ENCODE measurements around the gene FAM20C.
"Not testable (repeated sequence)": the region's sequence is repeated elsewhere in the genome, so short reads cannot be mapped to it uniquely, and the experiment has no call there.

The FAM20C gene

DNA sequence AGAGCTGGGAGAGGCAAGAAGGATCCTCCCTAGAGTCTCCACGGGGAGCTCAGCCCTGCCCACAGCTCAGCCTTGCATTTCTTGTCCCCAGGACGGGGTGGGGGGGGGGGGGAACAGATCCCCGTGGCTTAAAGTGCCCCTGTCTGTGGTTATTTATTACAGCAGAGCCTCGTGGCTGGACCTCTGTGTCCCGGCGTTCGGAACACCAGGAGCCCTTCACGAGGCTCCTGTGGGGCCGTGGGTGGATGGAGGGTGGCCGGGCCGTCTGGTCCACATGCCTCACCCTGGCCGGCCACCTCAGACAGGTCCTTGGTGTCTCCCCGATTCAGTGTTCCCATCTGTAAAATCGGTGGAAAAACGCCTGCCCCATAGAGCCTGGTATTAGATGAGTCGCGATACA, 37.9 kb downstream of the FAM20C start:
- DNase-seq = no peak

DNA sequence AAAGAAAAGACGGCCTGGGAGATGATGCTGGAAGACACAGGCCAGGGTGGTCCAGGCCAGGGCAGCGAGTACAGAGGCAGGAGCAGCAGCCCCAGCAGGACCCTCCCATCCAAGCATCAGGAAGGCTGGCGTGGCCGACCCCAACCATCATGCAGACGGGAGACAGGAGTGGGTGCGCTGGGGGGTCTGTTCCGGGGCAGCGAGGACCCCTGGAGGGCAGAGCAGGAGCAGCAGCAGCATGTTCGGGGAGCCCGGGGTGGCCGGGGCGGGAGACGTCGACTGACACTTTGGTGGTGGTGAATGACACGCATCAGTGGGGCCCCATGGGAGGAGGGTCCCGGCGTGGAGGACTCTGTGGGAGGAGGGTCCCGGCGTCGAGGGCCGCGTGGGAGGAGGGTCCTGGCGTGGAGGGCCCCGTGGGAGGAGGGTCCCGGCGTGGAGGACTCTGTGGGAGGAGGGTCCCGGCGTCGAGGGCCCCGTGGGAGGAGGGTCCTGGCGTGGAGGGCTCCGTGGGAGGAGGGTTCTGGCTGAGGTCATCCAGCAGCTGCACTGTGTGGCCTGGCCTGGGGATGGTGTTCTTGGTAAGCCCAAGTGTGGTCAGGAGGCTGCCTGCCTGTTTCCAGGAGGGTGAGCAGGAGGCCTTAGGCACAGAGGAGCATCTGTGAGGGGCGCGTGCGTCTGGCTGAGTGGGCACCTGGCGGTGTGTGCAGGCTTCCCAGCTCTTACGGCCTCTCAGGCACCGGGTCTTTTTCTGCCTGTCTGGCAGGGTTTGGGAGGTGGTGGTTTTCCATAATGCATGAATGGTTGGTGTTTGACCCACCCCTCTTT, 38.9 kb downstream of the FAM20C start:
- DNase-seq = no peak

GRCh38 chr7:231858-232246, 39.5 kb downstream of the FAM20C start:
- DNase-seq = no peak

GRCh38 chr7:232410-233248, 40.3 kb downstream of the FAM20C start:
- DNase-seq = no peak

DNA sequence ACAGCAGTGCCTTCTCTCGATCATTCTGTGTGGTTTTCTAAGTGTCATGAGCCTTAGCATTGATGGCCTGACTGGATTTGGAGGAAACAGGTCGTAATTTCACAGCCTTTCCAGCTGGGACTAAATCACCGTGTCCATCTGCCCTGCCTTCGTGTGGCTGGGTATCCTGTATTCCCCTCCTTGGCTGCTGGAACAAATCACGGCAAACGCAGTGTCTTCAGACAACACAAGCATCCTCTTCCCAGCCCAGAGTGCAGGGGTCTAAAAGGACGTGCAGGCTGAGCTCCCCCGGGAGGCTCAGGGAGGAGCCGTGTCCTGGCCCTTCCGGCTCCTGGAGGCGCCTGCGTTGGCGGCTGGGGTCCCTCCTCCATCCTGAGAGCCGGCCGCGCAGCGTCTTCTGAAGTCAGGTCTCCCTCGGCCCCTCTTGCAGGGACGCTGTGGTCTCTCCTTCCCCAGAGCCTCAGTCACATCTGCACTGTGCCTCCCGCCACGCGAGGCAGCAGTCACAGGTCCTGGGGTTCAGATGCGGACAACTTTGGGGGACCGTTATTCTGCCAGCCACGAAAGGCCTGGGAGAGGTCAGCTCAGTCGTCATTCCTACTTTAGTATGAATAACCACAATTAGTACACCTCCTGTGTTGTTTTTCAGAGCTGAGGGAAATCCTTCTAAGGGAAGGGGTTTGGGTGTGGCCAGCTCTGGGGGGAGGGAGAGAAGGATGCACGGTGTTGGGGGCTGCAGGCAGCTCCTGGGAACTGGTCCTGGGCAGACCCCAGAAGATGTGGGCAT, 41.1 kb downstream of the FAM20C start:
- DNase-seq = no peak

- DNase-seq = no peak
These were observed 41.8 kb downstream of the FAM20C start for GRCh38 chr7:234051-234707.

DNA sequence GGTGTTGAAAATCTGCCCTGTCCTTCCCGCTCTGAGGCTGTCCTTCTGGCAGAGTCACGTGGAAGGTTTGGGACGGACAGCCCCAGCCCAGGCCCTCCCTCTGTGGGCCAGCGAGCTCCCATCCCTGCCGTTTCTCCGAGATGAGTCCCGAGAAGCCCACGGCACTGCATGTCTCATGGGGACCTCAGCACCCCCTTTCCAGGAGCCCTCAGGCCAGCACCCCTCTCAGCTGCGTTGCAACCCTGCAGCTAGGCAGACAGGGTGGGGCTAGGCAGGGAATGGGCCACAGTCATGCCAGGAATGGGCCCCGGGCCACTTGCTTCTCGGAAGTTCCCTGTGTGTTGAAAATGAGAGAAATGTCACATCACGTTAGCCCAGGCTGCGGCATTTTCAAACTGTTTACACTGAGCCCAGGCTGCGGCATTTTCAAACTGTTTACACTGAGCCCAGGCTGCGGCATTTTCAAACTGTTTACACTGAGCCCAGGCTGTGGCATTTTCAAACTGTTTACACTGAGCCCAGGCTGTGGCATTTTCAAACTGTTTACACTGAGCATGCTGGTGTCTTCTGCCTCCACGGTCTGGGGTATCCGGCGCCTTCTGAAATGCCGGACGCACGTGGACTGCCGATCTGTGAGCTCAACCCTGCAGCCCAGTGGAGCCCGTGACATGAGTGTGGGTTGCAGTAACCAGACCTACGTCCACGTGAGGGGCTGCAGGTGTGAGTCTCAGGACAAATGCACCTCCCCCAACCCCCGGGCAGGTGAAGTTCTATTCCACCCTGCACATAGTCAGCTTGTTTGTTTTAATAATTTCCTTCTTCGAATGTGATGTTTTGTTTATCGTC, 42.6 kb downstream of the FAM20C start:
- no peak for DNase-seq

DNA sequence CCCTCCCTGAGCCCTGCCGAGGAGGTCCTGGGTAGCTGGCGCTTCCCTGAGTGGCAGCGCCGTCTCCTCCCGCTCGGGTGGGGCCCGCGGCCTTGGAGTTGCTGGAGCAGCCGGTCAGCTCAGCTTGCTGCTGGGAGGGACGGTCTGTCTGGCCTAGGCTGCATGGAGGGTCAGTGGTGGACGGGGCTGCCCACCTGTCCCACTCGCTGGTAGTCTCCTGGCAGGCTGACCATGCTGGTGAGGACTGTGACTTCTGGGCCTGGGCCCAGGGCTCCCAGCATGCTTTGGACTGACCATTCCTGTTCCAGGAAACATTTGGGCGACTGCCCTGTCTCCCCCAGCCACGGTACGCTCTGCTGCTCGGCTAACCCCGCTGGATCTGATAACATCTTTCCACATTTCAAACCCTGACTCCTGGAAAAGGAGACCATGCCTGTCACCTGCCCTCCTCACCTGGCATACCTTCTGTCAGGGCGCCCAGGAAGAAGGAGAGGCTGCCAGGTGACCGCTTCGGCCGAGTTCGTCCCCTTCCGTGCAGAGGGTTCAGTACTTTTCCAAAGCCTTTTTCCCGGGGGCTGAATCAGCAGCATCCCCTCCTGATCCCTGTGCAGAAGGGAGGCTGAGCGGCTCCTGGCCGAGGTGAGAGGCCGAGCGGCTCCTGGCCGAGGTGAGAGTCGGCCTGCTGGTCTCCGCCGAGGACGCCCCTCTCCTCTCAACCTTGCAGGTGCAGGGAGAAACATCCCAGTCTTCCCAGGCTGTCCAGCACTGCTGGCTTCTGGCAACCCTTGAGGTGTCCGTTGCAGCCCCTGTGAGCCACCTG, 43.4 kb downstream of the FAM20C start:
- DNase-seq = no peak

- DNase-seq = no peak
These were observed 44.6 kb downstream of the FAM20C start for GRCh38 chr7:236967-237366.

GRCh38 chr7:237385-237784, 45.0 kb downstream of the FAM20C start:
- DNase-seq = no peak

GRCh38 chr7:240146-240676, 47.8 kb downstream of the FAM20C start:
- DNase-seq = no peak

DNA sequence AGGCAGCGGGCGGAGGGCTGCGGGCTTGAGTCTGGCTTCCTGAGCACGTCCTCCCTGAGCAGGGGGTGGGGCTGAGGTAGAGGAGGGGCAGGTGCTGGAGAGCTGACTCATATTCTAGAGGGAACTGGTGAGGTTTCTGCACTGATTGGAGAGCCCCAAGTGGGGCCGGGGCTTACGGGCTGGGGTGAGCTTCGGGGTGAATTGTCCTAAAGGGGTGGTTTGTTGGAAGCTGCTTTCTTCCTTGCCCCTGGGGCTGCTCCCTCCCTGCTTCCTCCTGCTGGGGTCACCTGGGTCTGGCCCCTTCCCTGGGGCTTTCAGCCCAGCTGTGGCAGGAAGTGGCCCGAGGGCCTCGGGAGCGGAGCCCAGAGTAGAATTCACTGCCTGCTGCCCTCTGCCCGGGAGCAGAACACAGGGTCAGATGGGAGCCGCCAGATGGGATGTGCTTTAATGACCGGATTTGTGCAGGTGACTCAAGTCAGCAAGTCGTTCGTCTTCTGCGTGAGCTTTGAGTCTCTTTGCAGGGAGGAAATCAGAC, 48.6 kb downstream of the FAM20C start:
- no peak for DNase-seq

- DNase-seq = no peak
These were observed 49.1 kb downstream of the FAM20C start for GRCh38 chr7:241513-241912.

GRCh38 chr7:242826-243579, 50.6 kb downstream of the FAM20C start:
- not testable (repeated sequence) for DNase-seq

DNA sequence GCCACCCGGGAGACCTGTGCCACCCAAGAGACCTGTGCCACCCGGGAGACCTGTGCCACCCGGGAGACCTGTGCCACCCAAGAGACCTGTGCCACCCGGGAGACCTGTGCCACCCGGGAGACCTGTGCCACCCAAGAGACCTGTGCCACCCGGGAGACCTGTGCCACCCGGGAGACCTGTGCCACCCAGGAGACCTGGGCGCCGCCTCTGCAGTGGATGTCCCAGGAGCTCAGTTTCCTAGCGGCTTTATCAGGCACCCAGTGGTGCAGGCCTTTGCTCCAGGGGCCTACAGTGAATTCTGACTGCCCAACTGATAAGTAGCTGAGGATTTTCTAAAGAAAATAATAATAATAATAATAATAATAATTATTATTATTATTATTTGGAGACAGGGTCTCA, 51.2 kb downstream of the FAM20C start:
- DNase-seq = not testable (repeated sequence)

GRCh38 chr7:244974-245373, 52.6 kb downstream of the FAM20C start:
- no peak for DNase-seq

DNA sequence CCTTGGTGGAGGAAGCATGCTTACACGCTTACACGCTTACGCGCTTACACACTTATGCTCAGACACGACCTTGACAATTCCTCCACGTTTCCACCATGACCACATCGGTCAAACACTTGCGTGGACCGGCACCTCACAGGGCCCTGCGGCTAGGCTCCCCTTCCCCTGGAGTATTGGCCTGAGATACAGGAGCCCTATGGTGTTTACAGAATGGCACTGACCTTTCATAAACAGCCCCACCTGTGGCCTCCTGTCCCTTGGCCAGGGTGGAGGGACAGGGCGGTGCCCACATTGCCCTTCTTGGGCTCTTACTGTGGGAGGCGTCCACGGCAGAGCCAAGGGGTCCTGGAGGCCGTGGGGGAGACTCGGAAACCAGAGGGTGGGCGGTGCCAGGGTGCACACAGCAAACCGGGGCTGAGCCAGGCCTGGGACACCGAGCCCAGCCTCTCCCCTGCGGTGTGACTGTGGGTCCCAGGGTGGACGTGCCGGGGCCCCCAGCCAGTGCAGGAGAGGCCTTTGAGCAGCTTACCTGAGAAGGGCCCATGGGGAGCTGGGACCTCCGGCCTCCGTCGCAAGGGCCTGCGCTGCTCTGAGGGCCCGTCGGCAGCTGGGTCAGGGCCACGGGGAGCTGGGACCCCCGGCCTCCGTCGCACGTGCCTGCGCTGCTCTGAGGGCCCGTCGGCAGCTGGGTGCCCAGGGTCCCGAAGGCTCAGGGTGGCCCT, 53.4 kb downstream of the FAM20C start:
- DNase-seq = no peak

- DNase-seq = no peak
These were observed 54.1 kb downstream of the FAM20C start for GRCh38 chr7:246451-246850.

DNA sequence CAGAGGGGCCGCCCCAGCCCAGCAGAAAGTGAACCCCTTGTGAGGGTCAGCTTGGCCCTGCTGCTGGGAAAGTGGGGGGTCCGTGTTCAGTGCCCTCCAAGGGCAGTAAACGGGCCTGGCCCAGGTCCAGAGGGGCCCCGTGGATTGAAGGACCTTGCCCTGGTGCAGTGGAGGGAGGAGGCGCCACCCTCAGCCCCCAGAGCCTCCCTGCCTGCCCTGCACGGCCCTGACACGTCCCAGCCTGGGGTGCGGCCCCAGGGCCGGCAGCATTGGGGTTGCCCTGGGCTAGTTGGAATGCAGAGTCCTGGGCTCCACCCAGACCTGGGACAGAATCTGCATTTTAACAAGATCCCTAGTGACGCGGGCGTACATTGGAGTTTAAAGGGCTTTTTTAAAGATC, 54.8 kb downstream of the FAM20C start:
- no peak for DNase-seq

All from eye (tissue), 1 donor.